GM23248 (cell line): Measurements from ENCODE around the gene RHOG. TPM values are rescaled to one million over a fixed set of nuclear protein-coding genes. Genes with fewer than 3 reads are reported as not detected.

Experiments
- DNase-seq: peaks from one replicate; pipeline ENCODE4 v3.0.0-alpha.2; 2015
- H2AFZ ChIP-seq: fragments of 200-600 bp; sonication (generic); 2 replicates; pipeline ENCODE4 v1.6.1; 2016; ENCODE audit warnings: antibody characterized with exemption
- H3F3A ChIP-seq: fragments of 200-600 bp; sonication (generic); 2 replicates; pipeline ENCODE4 v1.6.1; 2016; ENCODE audit warnings: mild to moderate bottlenecking, antibody characterized with exemption, mixed run types; ENCODE audit not compliant: insufficient read depth
- H3K27ac ChIP-seq: fragments of 200-600 bp; sonication (generic); 2 replicates; pipeline ENCODE4 v1.5.1; 2016; ENCODE audit warnings: mild to moderate bottlenecking
- H3K27me3 ChIP-seq: fragments of 200-600 bp; sonication (generic); replicated peaks from 2 replicates; pipeline ENCODE4 v1.6.1; 2016; ENCODE audit warnings: mild to moderate bottlenecking; ENCODE audit not compliant: insufficient read depth
- H3K36me3 ChIP-seq: fragments of 200-600 bp; sonication (generic); 2 replicates; pipeline ENCODE4 v1.6.1; 2016; ENCODE audit warnings: low read depth, mild to moderate bottlenecking
- H3K4me1 ChIP-seq: fragments of 200-600 bp; sonication (generic); 2 replicates; pipeline ENCODE4 v1.6.1; 2016; ENCODE audit warnings: mild to moderate bottlenecking; ENCODE audit not compliant: insufficient read depth
- H3K4me2 ChIP-seq: fragments of 200-600 bp; sonication (generic); one replicate; pipeline ENCODE4 v1.6.1; 2016; ENCODE audit warnings: mild to moderate bottlenecking; ENCODE audit not compliant: unreplicated experiment
- H3K4me3 ChIP-seq: fragments of 200-600 bp; sonication (generic); 2 replicates; pipeline ENCODE4 v1.5.1; 2016; ENCODE audit warnings: mild to moderate bottlenecking
- H3K79me2 ChIP-seq: fragments of 200-600 bp; sonication (generic); 2 replicates; pipeline ENCODE4 v1.6.1; 2016; ENCODE audit warnings: mild to moderate bottlenecking; ENCODE audit not compliant: insufficient read depth
- H3K9ac ChIP-seq: fragments of 200-600 bp; sonication (generic); 2 replicates; pipeline ENCODE4 v1.6.1; 2016; ENCODE audit warnings: mild to moderate bottlenecking
- H3K9me2 ChIP-seq: fragments of 200-600 bp; sonication (generic); 2 replicates; pipeline ENCODE4 v1.6.1; 2016; ENCODE audit warnings: mixed run types, mild to moderate bottlenecking, moderate library complexity; ENCODE audit not compliant: insufficient read depth
- H3K9me3 ChIP-seq: fragments of 200-600 bp; sonication (generic); one replicate; pipeline ENCODE4 v1.6.1; 2017; ENCODE audit warnings: low read depth
- H4K20me1 ChIP-seq: fragments of 200-600 bp; sonication (generic); 2 replicates; pipeline ENCODE4 v1.6.0; 2016; ENCODE audit not compliant: insufficient read depth
- EZH2 ChIP-seq: fragments of 200-600 bp; sonication (generic); IDR thresholded peaks from 2 replicates; pipeline ENCODE4 v1.6.1; 2018; ENCODE audit warnings: antibody characterized with exemption, mild to moderate bottlenecking; ENCODE audit not compliant: insufficient read depth, poor library complexity, severe bottlenecking
- EZH2phosphoT487 ChIP-seq: fragments of 200-600 bp; sonication (generic); IDR thresholded peaks from 2 replicates; pipeline ENCODE4 v1.6.1; 2018; ENCODE audit warnings: antibody characterized with exemption, moderate library complexity, mild to moderate bottlenecking, low read depth; ENCODE audit not compliant: insufficient read depth
- WGBS, 2 experiments: methylation state at CpG; one replicate each; pipeline ENCODE4 v1.1.6; 2015 to 2017; ENCODE audit warnings: low lambda C conversion rate in 2 of 2, low coverage in 1 of 2; ENCODE audit errors: missing lambda C conversion rate in 2 of 2; 5-methylcytosine and 5-hydroxymethylcytosine counted together
- in situ Hi-C: fragments of 300-500 bp; cut with MboI; formaldehyde crosslinking; loops from 2 replicates; pipeline ENCODE4 v1.15.0; 2020
- polyA plus RNA-seq: library from polyadenylated mRNA; unstranded; fragments of >200 nt; fragmentation: Nextera tagmentation; extraction: Ambion mirVana; gene quantifications from 2 replicates; pipeline ENCODE4 v1.2.1, GENCODE V29; 2016
- total RNA-seq: library from RNA; depleted of rRNA; stranded (reverse); fragments of >200 nt; shearing (Covaris generic); gene quantifications from 2 replicates; pipeline ENCODE4 v1.2.3, GENCODE V29; 2014

RHOG gene
- total and polyA plus RNA-seq, 2 experiments from 2014 or later: 45.5 to 61.4 TPM

GRCh38 chr11:3873712-3874349 is 33.1 kb upstream of the RHOG start:
- TF ChIP-seq EZH2 (no peak), EZH2phosphoT487 (no peak)
- in situ Hi-C loops: no loop called here
- no peaks in the 10 kb centered on the region for H3F3A ChIP-seq
- H3K36me3 ChIP-seq: no peaks in the 10 kb centered on the region
- H3K27ac ChIP-seq: no peak overlapping the region
- DNase-seq: no peak
- no peak overlapping the region for H3K4me2 ChIP-seq
- no peak overlapping the region for H3K4me3 ChIP-seq
- no peak overlapping the region for H3K9ac ChIP-seq
- H3K9me3 ChIP-seq: no peaks in the 10 kb centered on the region
- H3K79me2 ChIP-seq: peaks cover 37% of the 10 kb centered on the region
- no peaks in the 10 kb centered on the region for H3K9me2 ChIP-seq
- H3K4me1 ChIP-seq: no peaks in the 10 kb centered on the region
- H2AFZ ChIP-seq: no peak overlapping the region
- no peaks in the 10 kb centered on the region for H3K27me3 ChIP-seq
- no peaks in the 10 kb centered on the region for H4K20me1 ChIP-seq
- WGBS, 2 experiments: 85 to 89% methylated on average over 2 of the region's 2 CpGs

DNA sequence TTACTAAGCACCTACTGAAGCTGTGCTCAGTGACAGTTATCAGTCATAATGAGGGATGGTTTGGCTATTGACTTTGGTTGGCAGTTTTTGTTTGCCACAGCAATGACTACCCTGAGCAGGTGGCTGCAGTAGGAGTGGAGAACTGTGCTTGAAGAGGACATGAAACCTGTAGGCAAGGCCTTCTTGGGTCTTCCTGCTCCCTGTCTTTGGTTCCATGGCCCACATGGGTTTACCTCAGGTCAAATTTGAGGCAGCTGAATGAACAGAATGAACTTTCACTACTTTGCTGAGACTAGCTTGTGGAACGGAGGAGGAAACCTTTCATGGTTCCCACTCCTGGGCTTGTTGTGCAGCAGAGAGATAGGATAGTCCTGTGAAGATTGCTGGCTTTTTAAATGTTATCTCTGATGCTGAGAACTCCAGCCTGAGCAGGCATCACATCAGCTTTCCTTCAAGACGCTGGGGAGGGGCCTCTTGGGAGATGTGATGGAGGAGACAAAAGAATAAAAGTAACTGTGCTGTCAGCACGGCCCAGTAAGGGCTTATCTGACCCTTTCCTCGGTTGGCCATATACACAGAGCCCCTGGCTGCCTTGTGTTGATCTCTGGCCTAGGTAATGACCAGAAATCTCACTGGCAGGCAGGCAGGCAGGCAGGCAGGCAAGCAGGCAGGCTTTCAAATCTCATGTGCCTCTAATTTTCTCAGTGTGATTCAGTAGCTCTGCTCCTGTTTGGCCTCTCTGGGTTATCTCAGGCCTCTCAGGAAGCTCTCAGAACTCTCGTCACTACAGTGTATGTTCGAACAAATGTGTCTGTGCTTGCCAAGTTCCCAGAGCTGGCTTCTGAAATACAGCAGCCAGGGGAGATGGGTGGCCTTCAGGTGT is 26.7 kb upstream of the RHOG start:
- no peaks in the 10 kb centered on the region for H3K9me3 ChIP-seq
- DNase-seq: no peak
- in situ Hi-C loops: no loop called here
- no peaks in the 10 kb centered on the region for H3K36me3 ChIP-seq
- TF ChIP-seq EZH2phosphoT487 (no peak), EZH2 (no peak)
- no peaks in the 10 kb centered on the region for H3K9me2 ChIP-seq
- H3K4me2 ChIP-seq: no peak overlapping the region
- H3K27ac ChIP-seq: no peak overlapping the region
- H3K4me3 ChIP-seq: no peak overlapping the region
- no peaks in the 10 kb centered on the region for H4K20me1 ChIP-seq
- peaks cover 64% of the 10 kb centered on the region for H3K79me2 ChIP-seq
- no peak overlapping the region for H3K9ac ChIP-seq
- H3K27me3 ChIP-seq: no peaks in the 10 kb centered on the region
- H3F3A ChIP-seq: peaks cover 19% of the 10 kb centered on the region
- 75 to 82% methylated on average over 6 of the region's 6 CpGs for WGBS, 2 experiments
- H3K4me1 ChIP-seq: peaks cover 23% of the 10 kb centered on the region
- H2AFZ ChIP-seq: no peak overlapping the region

DNA sequence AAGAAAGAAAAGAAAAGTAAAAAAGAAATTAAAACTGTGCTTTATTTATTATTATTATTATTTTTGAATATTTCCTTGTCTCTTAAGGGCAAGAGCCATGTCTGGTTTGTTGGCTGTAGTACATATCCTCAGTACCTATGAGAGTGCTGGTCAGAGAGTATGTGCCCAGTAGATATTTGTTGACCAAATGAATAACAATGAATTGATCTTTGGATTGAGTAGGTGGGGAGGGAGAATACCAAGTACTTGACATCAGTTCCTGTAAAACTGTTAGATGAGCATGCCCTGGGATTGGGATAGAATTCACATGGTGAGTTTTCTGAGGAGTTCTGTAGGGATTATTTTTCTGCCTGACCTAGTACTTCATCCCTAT is 26.1 kb upstream of the RHOG start:
- no peak for DNase-seq
- Histone ChIP-seq H2AFZ (no peak overlapping the region), H3K9me2 (no peaks in the 10 kb centered on the region), H3K4me2 (no peak overlapping the region), H4K20me1 (no peaks in the 10 kb centered on the region), H3F3A (peaks cover 19% of the 10 kb centered on the region), H3K4me1 (peaks cover 23% of the 10 kb centered on the region), H3K4me3 (no peak overlapping the region), H3K9ac (no peak overlapping the region), H3K9me3 (no peaks in the 10 kb centered on the region), H3K27me3 (no peaks in the 10 kb centered on the region), H3K27ac (no peak overlapping the region), H3K79me2 (peaks cover 70% of the 10 kb centered on the region), H3K36me3 (no peaks in the 10 kb centered on the region)
- in situ Hi-C loops: no loop called here
- TF ChIP-seq EZH2 (no peak), EZH2phosphoT487 (no peak)

DNA sequence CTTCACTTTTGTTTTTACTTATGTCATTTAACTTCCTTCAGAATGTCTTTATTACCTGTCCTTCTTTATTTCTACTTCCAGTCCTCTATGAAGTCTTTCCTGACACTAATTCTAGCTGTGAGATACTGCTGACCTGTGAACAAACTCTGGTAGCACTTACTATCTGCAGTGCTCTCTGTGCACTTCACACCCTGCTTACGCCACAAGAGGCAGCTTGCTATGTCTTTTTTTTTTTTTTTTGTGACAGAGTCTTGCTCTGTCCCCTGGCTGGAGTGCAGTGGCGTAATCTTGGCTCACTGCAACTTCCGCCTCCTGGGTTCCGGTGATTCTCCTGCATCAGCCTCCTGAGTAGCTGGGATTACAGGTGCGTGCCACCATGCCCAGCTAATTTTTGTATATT is 25.4 kb upstream of the RHOG start:
- TF ChIP-seq EZH2 (no peak), EZH2phosphoT487 (no peak)
- Histone ChIP-seq H3K9me3 (no peaks in the 10 kb centered on the region), H3K79me2 (peaks cover 76% of the 10 kb centered on the region), H3K4me2 (peak overlapping the region; percentile 35), H3K4me3 (peak overlapping the region; percentile 20; the same call in 1 of the 2 replicates), H3K27ac (peak overlapping the region; percentile 29), H3K27me3 (no peaks in the 10 kb centered on the region), H3K9ac (0 out of 2 replicates have a peak overlapping the region, but pooled peaks have one; percentile 11), H2AFZ (peak overlapping the region; percentile 43; the same call in 1 of the 2 replicates), H3K9me2 (no peaks in the 10 kb centered on the region), H3K4me1 (peaks cover 23% of the 10 kb centered on the region), H4K20me1 (no peaks in the 10 kb centered on the region), H3K36me3 (no peaks in the 10 kb centered on the region), H3F3A (peaks cover 19% of the 10 kb centered on the region)
- DNase-seq: no peak
- WGBS, 2 experiments: 88 to 90% methylated on average over 5 of the region's 5 CpGs
- in situ Hi-C loops: no loop called here
